Stimulated activated CD8-positive, alpha-beta memory T cell treated with anti-CD3 and anti-CD28 coated beads, Interleukin-7, amount 100 ng/mL, for 48 hours (primary cell): ENCODE results near the gene ARR3.
"Not testable (repeated sequence)": the region's sequence is repeated elsewhere in the genome, so short reads cannot be mapped to it uniquely, and the experiment has no call there.

Source experiments
- DNase-seq, 2 donors: peaks; one replicate each; pipeline ENCODE4 v3.0.0-alpha.2; 2020; ENCODE audit warnings: low read depth in 1 of 2; ENCODE audit errors: extremely low read depth in 1 of 2

The ARR3 gene

DNA sequence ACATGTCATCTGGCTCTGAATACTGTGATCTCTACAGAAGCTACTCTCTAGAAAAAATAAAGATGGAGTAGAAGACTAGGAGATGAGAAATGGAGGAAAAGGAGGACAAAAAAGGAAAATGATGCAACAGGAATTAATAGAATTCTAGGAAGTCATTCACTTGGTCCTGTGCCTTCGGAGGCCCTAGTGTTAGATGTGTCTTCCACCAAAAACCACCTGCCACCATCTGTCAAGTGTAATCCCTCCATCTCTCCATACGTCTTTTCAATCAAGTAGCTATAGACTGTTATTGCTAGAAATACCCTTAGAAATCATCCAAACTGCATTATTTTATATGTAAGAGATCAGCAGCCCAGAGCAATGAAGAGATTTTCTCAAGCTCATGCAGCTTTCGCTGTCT, 10.9 kb downstream of the ARR3 start:
- DNase-seq: no peak

DNA sequence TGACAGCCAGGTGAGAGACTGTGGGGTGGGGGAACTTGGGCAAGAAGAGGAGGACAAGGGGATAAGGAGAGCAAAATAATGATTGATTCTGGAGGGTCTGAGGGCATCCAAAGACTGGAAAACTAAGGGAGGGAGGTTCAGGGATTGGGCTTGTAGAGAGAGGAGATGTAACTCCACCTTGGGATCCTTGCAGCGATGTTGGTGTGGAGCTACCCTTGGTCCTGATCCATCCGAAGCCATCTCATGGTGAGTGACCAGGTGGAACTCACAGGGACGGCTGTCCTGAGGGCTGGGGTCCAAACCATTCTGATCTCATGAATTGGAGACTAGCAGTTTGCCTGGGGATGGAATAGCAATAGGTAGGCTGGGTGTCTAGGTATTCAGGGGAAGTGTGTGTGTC, 12.4 kb downstream of the ARR3 start:
- no peak for DNase-seq

DNA sequence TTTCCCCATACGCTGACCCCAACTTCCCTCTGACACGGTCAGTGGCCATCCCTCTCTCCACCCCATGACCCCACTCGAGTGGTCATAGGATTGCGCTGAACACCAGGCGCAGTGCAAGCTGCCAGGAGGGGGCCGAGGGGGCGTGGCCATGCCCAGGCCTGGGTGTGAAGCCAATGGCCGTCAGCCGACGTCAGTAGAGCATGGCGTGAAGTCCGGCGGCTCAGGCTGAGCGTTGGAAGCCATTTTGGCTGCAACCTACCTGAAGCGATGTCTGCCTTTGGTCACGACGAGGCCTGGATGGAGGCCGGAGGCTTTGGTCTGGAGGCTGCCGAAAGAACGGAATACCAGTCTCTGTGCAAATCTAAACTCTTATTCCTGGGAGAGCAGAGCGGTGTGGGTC, 13.8 kb downstream of the ARR3 start, which contains the start of gene RAB41:
Gene RAB41 (plus strand): TSS at position 222 of the 400 bp plus-strand sequence. CDS start 46 bp downstream, at position 268.
- no peak for DNase-seq

DNA sequence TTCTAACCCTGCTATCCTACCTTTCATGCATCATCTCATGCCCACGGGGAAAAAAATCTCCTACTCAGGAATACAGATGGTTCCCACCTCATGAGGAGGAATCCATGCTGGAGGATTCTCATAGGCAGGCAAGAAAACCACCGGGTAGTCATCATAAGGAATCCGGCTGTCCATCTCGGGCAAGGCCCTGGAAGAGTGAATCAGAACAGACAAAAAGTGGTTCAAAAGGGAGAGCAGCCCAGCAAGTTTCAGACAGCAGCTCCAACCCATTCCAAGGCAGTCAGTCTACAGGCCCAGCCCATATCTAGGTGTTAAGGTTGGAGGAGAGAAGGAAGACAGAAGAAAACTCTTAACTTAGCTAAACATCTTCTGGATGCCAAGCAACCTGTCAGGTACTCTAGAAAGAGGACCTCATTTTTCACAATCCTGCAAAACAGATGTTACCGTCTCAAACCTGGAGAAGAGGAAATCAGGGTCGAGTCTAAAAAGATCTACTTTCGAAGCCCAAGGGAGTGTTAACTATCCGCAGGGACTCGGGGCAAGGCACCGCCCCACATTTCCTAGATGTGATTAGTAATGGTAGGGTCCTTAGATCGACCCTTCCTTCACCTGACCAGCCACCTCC, 21.1 kb downstream of the ARR3 start:
- no peak for DNase-seq

DNA sequence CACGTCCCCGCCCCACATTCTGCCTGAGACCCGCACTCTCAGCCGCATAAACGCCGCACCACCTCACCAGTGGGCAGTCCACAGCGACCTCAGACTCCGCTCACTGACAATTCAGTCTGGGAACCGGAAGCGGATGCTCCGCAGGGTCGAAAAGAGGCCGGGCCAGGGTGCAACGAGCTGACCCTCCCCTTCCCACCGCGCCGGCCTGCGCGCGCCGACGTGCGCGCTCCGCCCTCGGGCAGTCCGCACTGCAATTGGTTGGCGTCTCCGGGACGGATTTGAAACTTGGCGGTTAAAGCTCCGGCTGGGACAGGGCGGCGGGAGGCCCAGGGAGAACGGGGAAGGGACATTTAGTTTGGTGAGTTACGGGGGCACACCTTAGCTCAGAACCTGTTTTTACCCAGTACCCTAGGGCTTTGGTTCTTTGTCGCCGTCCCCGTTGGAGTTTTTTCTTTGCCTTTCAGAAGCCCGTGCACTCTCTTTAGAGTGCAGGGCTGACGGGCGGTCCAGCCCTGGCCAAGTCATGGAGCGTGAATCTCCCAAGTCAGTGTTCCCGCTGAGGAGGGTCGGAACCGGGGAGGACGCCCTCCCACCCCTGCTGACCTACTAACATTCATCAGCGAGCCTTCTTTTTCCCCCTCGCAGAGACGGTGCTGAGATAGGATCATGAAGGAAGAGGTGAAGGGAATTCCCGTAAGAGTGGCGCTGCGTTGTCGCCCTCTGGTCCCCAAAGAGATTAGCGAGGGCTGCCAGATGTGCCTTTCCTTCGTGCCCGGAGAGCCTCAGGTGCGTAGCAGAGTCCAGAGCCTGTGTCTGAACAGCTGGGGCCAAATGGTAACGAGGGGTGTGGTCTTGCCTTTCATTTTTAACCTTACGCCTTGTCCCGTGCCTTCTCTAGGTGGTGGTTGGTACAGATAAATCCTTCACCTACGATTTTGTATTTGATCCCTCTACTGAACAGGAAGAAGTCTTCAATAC, 21.9 kb downstream of the ARR3 start, which contains the start of the genes KIF4A and PDZD11:
Gene KIF4A (plus strand): TSS at position 312 of the 978 bp plus-strand sequence. CDS start 355 bp downstream, at position 667.
Gene PDZD11 (minus strand): TSS at position 135 of the 978 bp plus-strand sequence. CDS start 586 bp downstream, outside the sequence.
- peak; percentile 60 to 73 for DNase-seq

DNA sequence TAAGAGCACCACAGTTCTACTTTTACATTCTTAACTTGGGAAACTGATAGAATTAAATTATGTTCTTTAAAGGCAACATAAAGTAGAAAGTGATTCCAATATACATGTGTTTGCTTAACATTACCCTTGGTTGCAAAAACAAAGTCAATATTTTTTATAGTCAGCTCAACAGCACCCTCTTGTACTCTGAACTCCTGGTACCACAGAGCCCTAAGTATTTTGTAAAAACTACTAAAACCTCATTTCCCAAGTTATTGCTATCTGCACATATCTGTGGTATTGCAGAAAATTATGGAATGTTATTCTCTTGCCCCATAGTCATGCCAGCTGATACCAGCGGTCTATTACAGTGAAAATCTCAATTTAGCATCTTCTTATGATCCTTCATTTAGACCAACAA, 24.7 kb downstream of the ARR3 start:
- no peak for DNase-seq

DNA sequence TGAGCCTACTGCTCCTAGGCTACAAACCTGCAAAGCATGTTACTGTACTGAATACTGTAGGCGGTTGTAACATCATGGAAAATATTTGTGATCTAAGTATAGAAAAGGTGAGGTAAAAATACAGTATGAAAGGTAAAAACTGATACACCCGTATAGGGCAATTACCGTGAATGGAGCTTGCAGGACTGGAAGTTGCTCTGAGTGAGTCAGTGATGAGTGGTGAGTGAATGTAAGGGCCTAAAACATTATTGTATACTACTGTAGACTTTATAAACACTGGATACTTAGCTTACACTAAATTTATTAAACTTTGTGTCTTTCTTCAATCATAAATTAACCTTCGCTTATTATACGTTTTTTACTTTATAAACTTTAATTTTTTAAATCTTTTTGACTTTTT, 25.5 kb downstream of the ARR3 start:
- DNase-seq: no peak

DNA sequence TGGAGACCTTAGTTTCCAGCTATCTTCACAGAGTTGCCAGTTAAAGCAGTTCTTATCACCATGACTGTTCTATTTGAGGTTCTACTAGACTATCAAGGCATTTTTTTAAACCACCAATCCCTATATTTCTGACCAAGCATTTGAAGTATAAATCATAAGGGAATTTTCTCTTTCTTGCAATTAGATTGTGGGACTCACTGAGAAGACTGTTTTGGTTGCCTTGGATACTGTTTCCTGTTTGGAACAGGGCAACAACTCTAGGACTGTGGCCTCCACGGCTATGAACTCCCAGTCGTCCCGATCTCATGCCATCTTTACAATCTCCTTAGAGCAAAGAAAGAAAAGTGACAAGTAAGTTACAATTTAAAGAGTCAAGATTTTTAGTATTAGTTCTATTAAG, 33.6 kb downstream of the ARR3 start:
- no peak for DNase-seq

DNA sequence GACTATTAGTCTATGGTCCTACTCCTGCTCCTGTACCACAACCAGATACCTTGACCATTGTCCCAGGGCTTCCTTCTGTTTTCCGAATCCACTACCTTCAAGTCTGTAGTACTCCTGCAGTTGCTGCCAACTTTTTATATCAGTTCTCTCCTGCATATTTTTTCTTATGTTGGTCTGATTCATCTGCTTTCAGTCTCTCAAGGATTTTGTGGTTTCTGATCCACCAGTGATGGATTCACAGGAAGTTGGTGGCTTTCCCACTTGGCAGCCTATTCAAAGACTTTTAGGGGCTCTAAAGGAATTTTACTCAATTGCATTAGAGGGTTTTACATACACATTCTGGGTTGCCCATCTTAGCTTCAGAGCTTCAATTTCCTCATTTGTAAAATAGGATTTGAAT, 45.4 kb downstream of the ARR3 start:
- no peak for DNase-seq

DNA sequence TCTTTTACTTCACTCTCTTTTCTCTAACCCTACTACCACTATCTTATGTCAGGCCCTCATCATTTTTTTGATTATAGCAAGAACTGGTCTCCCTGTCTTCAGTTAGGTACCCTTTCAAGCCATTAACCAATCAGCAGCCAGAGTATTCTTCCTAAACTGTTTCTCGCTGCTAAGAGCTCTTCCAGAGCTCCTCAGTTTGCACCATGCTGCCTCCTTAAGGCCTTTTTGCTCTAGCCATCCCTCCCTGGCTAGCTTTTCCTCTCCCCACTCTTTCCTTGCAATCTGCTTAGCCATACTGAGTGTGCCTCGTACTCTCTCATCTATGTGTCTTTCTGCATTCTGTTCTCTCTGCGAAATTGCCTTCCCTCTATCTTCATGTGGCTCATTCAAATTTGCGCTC, 54.6 kb downstream of the ARR3 start:
- no peak for DNase-seq

DNA sequence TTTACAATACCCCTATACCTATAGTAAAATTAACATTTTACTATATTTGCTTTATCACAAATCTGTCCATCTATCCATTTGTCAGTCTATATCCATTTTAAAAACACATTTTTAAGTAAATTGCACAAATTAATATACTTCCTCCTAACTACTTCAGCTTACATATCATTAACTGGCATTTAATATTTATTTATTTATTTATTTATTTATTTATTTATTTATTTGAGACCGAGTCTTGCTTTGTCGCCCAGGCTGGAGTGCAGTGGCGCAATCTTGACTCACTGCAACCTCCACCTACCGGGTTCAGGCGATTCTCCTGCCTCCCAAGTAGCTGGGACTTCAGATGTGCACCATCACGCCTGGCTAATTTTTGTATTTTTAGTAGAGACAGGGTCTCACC, 55.5 kb downstream of the ARR3 start:
- not testable (repeated sequence) for DNase-seq

DNA sequence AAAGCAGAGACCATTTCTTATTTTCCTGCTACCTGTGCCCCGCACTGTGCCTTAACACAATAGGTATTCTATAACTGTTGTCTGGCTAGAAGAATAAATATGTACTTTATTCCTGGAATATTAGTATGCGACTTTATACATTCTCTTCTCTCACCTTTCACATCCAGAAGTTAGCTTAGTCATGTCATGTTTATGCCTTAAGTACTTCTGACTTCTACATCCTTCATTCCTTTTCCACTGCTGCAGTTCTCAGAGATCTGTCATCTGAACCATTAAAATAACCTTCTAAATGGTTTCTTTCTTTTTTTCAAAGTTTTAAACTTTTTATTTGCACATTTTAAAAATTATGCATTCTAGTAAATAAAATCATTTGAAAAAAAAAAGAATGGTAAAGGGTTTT, 56.2 kb downstream of the ARR3 start:
- DNase-seq: no peak

DNA sequence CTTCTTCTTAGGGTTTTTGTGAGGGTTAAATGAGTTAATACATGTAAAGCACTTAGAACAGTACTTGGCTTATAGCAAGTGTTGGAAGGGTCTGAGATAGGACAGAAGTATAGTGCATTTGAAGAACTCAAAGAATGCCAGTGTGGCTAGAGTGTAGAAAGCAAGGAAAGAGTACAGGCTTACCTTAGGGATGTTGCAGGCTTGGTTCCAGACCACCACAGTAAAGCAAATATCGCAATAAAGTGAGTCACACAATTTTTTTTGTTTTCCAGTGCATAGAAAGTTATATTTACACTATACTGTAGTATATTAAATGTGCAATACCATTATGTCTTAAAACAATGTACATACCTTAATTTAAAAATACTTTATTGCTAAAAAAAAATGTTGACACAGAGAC, 63.0 kb downstream of the ARR3 start:
- DNase-seq: no peak
